Coronary artery (tissue), 2 donors: Measurements from ENCODE around the gene LENG1.

Source experiments
- DNase-seq: peaks from one replicate; pipeline ENCODE4 v3.0.0-alpha.2; 2017; ENCODE audit warnings: low spot score
- H3K27ac ChIP-seq, 2 donors: fragments of 200-600 bp; sonication (generic); one replicate each; pipeline ENCODE4 v1.5.1; 2016 to 2019
- H3K4me3 ChIP-seq: fragments of 200-600 bp; sonication (generic); 2 replicates; pipeline ENCODE4 v1.5.1; 2016; ENCODE audit warnings: mild to moderate bottlenecking, moderate library complexity
- TF ChIP-seq, protein P1 (sequence below): fragments of 200-600 bp; sonication (generic); IDR thresholded peaks from one replicate; pipeline ENCODE4 v1.5.1; 2019; ENCODE audit warnings: antibody characterized with exemption

The LENG1 gene

GRCh38 chr19:54148158-54148557, 11.4 kb downstream of the LENG1 start:
- DNase-seq, result no peak
- H3K4me3 ChIP-seq, result no peak overlapping the region
- H3K27ac ChIP-seq, result peak overlapping the region in 1 of 2 donors; percentile 7
- TF ChIP-seq, protein P1, sequence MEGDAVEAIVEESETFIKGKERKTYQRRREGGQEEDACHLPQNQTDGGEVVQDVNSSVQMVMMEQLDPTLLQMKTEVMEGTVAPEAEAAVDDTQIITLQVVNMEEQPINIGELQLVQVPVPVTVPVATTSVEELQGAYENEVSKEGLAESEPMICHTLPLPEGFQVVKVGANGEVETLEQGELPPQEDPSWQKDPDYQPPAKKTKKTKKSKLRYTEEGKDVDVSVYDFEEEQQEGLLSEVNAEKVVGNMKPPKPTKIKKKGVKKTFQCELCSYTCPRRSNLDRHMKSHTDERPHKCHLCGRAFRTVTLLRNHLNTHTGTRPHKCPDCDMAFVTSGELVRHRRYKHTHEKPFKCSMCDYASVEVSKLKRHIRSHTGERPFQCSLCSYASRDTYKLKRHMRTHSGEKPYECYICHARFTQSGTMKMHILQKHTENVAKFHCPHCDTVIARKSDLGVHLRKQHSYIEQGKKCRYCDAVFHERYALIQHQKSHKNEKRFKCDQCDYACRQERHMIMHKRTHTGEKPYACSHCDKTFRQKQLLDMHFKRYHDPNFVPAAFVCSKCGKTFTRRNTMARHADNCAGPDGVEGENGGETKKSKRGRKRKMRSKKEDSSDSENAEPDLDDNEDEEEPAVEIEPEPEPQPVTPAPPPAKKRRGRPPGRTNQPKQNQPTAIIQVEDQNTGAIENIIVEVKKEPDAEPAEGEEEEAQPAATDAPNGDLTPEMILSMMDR, result no peak

DNA sequence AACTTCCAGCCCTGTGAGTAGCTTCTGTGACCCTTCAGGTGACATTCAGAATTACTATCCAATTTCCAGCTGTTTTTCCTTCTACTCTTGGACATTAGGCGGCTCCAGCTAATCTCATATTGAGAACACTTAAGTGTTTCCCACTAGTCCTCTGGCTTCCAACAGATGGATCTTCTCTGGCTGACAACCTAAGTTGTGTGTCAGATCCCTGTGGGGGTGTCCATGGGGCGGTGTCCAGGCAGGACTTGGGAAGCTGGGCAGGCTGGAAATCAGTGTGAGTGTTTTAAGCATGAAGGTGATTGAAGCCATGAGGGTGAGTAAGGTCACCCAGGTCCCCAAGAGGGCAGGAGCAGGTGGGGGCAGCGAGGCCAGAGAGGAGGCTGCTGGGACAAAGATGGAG, 11.8 kb downstream of the LENG1 start:
- DNase-seq, result no peak
- Histone ChIP-seq H3K4me3 (no peak overlapping the region), H3K27ac (peak overlapping the region in 1 of 2 donors; percentile 7)
- TF ChIP-seq, protein P1, result no peak

- DNase-seq, result no peak
- H3K4me3 ChIP-seq, result no peak overlapping the region
- H3K27ac ChIP-seq, result no peak overlapping the region
- TF ChIP-seq, protein P1, result no peak
Observed at GRCh38 chr19:54145541-54146158, 13.9 kb downstream of the LENG1 start.

DNA sequence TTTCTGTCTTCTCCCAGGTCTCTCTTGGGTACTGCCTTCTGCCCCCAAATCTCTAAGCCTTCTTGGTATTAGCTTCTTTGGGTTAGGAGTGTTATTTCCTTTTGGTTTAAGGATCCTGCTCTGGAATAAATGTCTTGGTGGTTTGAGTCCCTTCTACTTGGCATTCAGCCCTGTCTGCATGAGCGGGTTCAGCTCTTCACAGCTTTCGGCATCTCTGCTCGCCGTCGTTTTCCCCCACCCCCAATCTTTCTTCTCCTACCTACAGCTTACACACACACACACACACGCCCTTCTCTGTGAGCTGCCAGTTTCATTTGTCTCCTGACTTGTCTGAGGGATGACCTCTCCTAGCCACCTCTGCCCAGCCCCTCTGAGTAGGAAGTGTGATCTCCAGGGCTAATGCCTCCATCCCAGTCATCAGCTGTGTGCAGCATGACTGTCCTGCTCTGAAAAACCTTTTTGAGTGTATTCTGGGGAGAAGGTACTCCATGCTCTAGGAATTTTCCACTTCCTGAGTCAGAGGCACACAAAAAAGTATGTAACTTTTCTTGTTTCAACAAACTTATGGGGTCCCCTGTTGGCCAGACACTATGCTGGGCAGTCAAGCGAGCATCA, 17.2 kb downstream of the LENG1 start:
- TF ChIP-seq, protein P1, result no peak
- no peak for DNase-seq
- no peak overlapping the region for H3K4me3 ChIP-seq
- H3K27ac ChIP-seq, result no peak overlapping the region

- TF ChIP-seq, protein P1, result no peak
- no peak for DNase-seq
- H3K27ac ChIP-seq, result no peak overlapping the region
- H3K4me3 ChIP-seq, result no peak overlapping the region
Observed at GRCh38 chr19:54141356-54141755, 18.2 kb downstream of the LENG1 start.

- TF ChIP-seq, protein P1, result no peak
- Histone ChIP-seq H3K27ac (peak overlapping the region; percentile 97 to 99), H3K4me3 (peak overlapping the region; percentile 97)
- no peak for DNase-seq
Observed at GRCh38 chr19:54138489-54139256, 20.8 kb downstream of the LENG1 start.
